Right forelimb (tissue), 1 donor: ENCODE results near the gene SMIM35.
"Not testable (repeated sequence)": the region's sequence is repeated elsewhere in the genome, so short reads cannot be mapped to it uniquely, and the experiment has no call there.

Experiments
- DNase-seq: peaks from one replicate; pipeline ENCODE4 v3.0.0-alpha.2; 2018

Gene SMIM35

DNA sequence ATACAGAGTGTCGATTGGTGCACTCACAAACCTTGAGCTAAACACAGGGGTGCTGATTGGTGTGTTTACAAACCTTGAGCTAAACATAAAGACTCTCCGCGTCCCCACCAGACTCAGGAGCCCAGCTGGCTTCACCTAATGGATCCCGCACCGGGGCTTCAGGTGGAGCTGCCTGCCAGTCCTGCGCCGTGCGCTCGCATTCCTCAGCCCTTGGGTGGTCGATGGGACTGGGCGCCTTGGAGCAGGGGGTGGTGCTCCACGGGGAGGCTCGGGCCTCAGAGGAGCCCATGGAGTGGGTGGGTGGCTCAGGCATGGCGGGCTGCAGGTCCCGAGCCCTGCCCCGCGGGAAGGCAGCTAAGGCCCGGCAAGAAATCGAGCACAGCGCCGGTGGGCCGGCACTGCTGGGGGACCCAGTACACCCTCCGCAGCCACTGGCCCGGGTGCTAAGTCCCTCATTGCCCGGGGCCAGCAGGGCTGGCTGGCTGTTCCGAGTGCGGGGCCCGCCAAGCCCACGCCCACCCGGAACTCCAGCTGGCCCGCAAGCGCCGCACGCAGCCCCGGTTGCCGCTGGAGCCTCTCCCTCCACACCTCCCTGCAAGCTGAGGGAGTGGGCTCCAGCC lies 108.4 kb downstream of the SMIM35 start:
- DNase-seq, result not testable (repeated sequence)

DNA sequence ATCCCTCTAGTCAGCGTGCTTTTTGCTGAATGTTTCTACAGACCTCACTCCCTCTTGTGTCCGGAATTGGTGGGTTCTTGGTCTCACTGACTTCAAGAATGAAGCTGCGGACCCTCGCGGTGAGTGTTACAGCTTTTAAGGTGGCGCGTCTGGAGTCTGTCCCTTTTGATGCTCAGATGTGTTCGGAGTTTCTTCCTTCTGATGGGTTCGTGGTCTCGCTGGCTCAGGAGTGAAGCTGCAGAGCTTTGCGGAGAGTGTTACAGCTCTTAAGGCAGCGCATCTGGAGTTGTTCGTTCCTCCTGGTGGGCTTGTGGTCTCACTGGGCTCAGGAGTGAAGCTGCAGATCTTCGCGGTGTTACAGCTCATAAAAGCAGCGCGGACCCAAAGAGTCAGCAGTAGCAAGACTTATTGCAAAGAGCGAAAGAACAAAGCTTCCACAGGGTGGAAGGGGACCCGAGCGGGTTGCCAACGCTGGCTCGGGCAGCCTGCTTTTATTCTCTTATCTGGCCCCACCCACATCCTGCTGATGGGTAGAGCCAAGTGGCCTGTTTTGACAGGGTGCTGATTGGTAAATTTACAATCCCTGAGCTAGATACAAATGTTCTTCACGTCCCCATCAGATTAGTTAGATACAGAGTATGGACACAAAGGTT lies 109.0 kb downstream of the SMIM35 start:
- DNase-seq, result not testable (repeated sequence)

DNA sequence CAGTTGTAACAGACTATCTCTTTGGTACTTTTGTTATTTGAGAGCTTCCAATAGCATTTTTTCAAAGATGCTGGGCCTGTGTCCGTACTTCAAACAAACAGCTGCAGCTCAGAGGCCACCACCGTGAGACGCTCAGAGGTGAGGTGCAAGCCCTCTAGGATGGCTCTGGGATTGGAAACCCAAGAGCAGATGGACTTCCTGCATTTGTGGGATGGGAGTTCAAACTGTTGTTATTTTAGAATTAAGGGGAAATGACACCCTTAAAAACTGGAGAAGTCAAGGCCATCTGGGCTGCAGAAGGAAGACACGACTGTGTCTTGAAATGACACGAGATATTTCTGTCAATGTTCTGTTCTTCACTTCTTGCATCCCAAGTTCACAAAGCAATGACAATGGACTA lies 109.7 kb downstream of the SMIM35 start:
- no peak for DNase-seq

- no peak for DNase-seq
These were observed 110.3 kb downstream of the SMIM35 start for GRCh38 chr11:117976445-117976844.

DNA sequence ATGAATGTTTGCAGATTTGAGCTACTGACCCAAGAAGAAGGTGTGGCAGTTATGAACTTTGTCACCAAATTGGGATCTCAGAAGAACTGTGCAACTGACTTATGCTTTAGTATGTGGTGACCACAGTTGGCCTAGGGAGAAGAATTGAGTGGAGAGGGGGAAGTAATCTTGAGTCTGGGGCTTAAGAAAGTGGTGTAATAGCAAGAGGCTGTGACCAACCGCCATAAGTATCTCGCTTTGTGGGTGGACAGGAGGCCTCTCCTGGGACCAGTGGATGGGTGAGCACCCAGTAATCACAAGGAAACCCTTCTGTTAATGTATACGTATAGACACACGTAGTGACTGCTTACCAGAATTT lies 113.3 kb downstream of the SMIM35 start:
- no peak for DNase-seq

- DNase-seq, result no peak
These were observed 113.9 kb downstream of the SMIM35 start for GRCh38 chr11:117972629-117973502.

DNA sequence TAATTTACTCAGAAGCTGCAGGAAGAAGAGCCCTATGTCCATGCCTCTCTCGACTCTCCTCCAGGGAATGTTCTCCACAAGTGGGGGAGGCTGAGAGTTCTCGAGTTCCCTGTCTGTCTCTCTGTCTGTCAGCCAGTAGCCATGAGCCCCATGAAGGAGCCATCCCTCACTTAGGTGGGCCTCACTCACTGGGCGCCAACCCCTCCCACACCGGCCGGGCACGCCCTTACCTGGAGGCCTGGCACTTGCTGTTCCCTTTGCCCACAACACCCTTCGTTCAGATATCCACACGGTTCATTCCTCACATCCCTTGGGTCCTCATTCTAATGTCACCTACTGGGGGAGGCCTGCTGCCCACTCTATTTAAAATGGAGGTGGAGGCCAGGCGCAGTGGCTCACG lies 114.7 kb downstream of the SMIM35 start:
- no peak for DNase-seq

DNA sequence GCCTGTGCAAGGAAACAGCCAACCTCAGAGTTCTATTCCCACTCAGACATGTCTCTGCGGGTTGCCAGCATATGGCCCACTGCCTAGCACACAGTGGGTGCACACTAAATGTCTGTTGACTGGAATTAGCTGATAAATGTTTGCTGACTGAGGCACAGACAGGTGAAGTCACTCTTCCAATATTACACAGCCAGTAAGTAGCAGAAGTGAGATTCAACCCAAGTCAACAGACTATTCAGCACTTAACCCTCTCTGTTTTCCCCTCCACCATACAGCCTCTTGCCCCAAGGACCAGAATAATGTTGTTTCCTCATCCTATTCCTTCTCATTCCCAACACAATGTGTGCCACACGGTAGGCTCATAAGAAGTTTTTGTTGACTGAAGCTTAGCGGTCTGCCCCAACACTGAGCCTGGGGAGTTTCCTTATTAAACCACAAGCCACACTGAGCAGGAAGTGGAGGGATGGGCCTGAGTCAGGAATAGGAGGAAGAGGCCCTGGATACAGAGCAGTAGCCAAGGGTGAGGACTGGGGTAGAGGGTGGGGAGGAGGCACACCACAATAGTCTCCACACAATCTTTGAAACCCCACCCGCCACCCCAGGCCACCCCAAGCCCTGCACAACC lies 116.3 kb downstream of the SMIM35 start:
- DNase-seq, result no peak

DNA sequence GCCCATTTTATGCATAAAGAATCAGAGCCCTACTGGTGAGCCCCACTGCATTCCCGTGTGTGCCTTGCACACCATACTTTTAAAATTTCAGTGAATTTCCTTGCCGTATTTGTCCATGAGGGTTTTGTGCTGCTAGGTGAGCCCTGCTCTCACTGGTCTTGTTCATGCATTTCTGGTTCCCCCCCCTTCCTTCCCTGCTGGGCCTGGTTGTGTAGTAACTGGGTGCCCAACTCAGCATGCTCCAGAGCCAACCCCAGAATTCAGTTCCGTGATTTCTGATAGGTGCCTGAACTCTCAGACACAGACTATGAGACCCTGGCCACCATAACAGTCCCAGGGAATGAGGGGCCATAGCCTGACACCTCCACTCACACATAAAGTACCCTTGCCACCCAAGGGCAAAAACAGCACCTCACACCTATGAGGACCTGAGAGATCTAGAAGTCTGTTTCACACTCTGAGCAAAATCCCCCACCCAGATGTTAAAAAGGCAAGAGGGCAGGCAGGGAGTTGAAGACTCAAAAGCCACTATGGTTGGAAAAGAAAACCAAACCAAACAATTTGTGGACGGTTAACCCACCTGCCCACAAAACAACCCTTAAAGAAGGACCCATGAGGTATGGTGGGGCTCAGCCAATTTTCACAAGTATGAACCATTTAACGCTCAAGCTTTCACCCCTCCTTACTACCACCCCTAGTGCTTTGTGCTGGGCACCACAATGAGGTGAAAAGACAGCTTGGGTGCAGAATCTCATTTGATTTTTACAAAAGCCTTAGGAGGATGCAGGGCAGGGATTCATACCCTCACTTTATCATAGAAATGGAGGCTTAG lies 117.4 kb downstream of the SMIM35 start:
- no peak for DNase-seq

DNA sequence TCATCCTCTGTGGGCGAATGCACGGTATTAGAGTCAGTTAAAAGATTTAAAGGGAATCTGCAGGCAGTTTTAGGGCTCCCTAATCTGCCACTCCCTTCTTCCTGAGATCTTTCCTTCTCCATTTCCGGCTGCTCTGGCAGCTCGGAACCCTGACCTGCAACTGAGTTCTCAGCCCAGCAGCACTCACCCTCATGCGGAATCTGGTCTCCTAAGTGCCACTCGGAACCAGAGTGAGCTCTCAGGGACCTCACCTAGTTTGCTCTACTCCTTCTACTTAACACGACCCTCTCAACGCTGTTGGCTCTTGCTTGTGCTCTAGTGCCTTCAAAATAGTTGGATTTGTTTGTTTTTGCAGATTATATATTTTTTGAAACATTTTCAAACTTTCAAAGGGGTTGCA lies 119.9 kb downstream of the SMIM35 start:
- DNase-seq, result no peak

GRCh38 chr11:117962826-117963225 lies 123.9 kb downstream of the SMIM35 start:
- no peak for DNase-seq

DNA sequence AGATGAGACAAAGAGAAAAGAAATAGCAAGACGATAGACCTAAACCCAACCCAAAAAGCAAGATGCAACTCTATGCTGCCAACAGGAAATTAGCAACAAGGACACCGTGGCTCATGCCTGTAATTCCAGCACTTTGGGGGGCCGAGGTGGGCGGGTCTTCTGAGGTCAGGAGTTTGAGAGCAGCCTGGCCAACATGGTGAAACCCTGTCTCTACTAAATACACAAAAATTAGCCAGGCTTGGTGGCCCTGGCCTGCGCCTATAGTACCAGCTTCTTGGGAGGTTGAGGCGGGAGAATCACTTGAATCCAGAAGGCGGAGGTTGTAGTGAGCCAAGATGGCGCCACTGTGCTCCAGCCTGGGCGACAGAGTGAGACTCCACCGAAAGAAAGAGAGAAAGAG lies 124.9 kb downstream of the SMIM35 start:
- DNase-seq, result no peak

- no peak for DNase-seq
These were observed 126.4 kb downstream of the SMIM35 start for GRCh38 chr11:117960406-117960805.

- no peak for DNase-seq
These were observed 127.2 kb downstream of the SMIM35 start for GRCh38 chr11:117959438-117960149.

DNA sequence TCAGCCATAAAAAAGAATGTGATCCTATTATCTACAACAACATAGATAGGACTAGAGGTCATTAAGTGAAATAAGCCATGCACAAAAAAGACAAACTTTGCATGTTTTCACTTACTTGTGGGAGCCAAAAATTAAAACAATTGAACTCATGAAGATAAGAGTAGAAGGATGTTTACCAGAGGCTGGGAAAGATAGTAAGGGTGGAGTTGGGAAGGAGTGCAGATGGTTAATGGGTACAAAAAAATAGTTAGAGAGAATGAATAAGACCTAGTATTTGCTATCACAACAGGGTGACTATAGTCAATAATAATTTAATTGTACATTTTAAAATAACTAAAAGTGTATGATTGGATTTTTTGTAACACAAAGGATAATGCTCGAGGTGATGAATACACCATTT lies 127.8 kb downstream of the SMIM35 start:
- no peak for DNase-seq
